Fibroblast of mammary gland (primary cell): Measurements from ENCODE around the gene EHD4.

ENCODE experiments used
- DNase-seq: peaks from one replicate; pipeline ENCODE4 v3.0.0-alpha.2; 2010; ENCODE audit warnings: low read depth
- H3K4me3 ChIP-seq: 2 replicates; pipeline ENCODE4 v1.5.1; 2011; ENCODE audit warnings: low read depth, mild to moderate bottlenecking, low read length, moderate library complexity; ENCODE audit not compliant: control insufficient read depth
- TF ChIP-seq, protein P1 (sequence below): conservative IDR thresholded peaks from 2 replicates; pipeline ENCODE4 v1.5.1; 2011; ENCODE audit warnings: low read depth, low read length, inconsistent platforms; ENCODE audit not compliant: control insufficient read depth, insufficient read depth

Gene EHD4

DNA sequence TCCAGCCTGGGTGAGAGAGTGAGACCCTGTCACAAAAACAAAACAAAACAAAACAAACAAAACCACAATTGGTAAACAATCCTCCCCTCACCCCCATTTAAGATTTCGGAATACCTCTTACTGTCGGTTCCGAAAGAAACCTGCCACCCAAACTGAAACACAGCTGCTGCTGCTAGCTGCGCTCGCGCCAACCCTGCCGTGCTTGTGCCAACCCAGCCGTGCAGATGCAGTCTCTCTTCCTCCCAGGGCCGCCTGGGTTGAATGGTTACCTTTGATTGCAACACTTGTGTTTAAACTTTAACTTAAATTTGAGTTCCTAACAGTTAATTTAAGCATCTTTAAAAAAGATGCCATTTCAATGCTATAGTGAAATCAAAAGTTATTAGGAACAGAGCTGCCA lies 50.0 kb downstream of the EHD4 start:
- H3K4me3 ChIP-seq: no peak overlapping the region
- no peak for DNase-seq
- TF ChIP-seq, protein P1, sequence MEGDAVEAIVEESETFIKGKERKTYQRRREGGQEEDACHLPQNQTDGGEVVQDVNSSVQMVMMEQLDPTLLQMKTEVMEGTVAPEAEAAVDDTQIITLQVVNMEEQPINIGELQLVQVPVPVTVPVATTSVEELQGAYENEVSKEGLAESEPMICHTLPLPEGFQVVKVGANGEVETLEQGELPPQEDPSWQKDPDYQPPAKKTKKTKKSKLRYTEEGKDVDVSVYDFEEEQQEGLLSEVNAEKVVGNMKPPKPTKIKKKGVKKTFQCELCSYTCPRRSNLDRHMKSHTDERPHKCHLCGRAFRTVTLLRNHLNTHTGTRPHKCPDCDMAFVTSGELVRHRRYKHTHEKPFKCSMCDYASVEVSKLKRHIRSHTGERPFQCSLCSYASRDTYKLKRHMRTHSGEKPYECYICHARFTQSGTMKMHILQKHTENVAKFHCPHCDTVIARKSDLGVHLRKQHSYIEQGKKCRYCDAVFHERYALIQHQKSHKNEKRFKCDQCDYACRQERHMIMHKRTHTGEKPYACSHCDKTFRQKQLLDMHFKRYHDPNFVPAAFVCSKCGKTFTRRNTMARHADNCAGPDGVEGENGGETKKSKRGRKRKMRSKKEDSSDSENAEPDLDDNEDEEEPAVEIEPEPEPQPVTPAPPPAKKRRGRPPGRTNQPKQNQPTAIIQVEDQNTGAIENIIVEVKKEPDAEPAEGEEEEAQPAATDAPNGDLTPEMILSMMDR: no peak

DNA sequence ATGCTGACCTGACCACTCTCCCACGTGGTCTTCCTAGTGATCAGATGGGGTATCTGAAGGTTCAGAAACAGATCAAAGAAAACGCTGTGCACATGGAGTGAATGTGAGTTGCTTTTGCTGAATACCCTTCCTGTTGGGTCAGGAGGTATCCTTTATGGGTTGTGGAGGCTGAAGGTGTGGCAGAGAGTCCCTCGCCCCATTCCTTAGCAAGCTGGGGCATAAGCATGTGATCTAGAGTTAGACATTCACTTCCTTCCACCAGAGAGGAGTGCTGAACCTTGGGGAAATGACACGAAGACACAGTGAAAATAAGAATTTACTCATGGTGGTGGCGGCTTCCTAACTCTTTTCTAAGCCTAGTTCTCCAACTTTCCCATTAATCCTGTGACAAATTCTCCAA lies 50.7 kb downstream of the EHD4 start:
- TF ChIP-seq, protein P1: no peak
- no peak overlapping the region for H3K4me3 ChIP-seq
- no peak for DNase-seq

DNA sequence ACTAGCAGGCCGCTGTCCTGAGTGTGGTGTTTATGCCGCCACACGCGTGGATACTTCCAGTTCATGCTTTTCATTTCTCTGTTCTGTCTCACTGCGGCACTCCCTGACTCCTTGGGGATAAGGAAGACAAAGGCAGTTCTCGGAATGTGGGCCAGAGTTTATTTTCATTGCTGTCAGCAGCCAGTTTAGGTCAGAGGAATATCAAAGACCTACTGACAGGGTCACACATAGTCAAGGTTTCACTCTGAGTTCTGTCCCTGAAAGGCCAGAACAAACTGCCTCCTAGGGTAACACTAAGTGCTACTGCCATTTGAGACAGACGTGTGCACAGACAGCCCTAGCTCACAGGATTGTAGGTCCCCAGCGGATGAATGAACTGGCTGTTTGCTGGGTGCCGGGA lies 51.2 kb downstream of the EHD4 start:
- H3K4me3 ChIP-seq: no peak overlapping the region
- TF ChIP-seq, protein P1: no peak
- no peak for DNase-seq

DNA sequence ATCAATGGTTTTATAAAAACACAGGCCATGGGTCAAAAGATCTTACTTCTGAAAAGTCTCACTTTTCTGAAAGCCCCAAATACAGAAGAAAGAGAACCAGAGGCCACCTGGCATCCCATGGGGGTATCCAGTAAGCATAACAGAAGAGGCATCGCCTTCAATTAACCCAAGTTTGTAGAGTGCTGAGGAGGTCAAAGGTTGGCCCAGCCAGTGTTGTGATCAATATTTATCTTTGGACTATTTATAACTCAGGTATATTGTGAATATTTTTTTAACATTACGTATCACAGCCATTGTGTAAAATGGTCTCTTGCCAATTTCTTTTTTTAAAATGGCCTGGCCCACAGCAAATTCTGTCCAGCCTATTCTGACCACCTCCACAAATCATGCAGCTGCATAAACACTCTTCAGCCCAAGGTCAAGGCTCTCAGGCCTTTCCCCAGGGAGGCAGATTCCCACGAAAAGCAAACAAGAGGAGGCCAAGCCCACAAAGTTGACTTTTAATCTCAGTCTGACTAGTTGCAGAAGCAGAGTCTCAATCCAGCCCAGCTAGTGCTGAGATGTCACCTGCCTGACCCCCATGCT lies 52.3 kb downstream of the EHD4 start:
- TF ChIP-seq, protein P1: no peak
- H3K4me3 ChIP-seq: no peak overlapping the region
- peak; percentile 96 for DNase-seq

DNA sequence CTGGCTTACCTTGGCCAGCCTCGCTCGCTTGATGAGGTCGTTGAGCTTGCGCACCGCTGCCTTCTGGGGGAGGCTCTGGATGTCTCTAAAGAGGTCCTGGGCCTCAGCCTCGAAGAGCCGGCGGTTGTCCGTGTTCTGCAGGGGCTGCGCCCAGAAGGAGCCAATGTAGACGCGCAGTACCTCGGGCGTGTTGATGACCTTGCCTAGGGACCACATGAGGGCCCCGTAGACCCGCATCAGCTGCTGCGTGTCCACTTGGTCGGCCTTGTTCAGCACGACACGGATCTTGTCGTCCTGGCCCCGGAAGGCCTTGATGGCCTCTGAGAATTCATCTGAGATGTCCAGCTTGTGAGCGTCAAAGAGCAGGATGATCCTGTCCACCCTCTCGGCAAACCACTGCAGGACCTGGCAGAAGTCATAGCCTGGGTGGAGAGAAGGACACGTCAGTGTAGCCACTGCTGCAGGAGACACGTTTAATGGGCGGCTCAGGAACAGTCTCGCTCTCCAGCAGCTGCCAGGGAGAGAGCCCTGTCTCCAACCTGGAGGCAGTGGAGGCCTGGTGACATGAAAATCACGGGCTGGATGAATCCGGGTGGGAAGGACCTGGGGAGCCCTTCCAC lies 53.0 kb downstream of the EHD4 start:
- TF ChIP-seq, protein P1: no peak
- no peak for DNase-seq
- no peak overlapping the region for H3K4me3 ChIP-seq

DNA sequence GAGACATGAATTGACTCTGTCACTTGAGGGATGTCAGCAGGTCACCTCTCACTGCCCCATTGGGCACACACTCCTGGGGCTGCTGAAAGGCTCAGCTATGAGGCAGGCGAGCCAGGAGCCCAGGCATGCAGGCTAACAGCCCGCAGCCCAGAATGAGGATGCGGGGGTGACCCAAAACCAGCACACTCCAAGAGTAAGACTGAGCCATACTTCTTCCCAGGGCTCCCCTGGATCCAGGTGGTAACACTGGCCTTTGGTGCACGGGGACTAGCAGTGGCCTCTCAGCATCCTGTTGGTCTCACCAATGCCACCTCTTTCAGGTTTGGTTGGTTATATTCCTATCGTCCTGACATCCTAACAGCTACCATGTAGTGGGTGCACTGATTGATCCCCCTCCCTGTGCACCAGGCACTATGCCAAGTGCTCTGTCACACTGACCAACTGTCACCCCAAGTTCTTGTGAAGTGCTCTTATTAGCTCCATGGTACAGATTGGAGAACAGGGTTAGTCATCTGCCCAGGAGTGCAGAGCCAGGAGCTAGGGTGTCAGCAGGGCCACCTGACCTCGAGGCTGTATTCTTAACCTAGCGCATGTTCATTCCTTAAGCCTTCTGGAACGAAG lies 53.7 kb downstream of the EHD4 start:
- TF ChIP-seq, protein P1: no peak
- no peak for DNase-seq

More for the DNA sequence above, 53.7 kb downstream of the EHD4 start:
- H3K4me3 ChIP-seq: no peak overlapping the region
